H4 (cell line): ENCODE measurements around the gene EGFL8. TPM values are rescaled to one million over a fixed set of nuclear protein-coding genes. Genes with fewer than 3 reads are reported as not detected.

Source experiments
- DNase-seq: peaks from one replicate; pipeline ENCODE4 v3.0.0-alpha.2; 2015; ENCODE audit warnings: low spot score
- total RNA-seq: library from RNA; depleted of rRNA; stranded (reverse); fragments of >200 nt; shearing (Covaris generic); gene quantifications from 2 replicates; pipeline ENCODE4 v1.2.3, GENCODE V29; 2014

Gene EGFL8
- total RNA-seq, 1 experiment from 2014 or later: 0.43 TPM

DNA sequence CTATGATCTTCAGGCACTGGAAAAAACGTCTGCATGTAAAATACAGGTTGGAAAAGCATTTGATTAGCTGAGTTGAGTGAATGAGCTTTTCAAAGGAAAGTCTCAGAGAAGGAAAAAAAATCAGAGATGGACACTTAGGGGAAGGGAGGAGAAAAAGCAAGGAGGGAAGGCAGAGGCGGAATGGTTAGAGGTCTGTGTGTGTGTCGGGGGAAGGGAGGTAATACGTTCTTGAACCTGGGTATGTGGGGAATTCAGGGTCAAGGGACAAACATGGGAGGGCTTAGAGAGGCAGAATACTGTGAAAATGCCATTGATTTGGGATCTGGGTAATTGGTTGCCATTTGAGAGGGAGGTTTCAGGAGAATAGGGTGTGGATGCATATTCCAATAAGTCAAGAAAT is 17.7 kb upstream of the EGFL8 start:
- DNase-seq: no peak

DNA sequence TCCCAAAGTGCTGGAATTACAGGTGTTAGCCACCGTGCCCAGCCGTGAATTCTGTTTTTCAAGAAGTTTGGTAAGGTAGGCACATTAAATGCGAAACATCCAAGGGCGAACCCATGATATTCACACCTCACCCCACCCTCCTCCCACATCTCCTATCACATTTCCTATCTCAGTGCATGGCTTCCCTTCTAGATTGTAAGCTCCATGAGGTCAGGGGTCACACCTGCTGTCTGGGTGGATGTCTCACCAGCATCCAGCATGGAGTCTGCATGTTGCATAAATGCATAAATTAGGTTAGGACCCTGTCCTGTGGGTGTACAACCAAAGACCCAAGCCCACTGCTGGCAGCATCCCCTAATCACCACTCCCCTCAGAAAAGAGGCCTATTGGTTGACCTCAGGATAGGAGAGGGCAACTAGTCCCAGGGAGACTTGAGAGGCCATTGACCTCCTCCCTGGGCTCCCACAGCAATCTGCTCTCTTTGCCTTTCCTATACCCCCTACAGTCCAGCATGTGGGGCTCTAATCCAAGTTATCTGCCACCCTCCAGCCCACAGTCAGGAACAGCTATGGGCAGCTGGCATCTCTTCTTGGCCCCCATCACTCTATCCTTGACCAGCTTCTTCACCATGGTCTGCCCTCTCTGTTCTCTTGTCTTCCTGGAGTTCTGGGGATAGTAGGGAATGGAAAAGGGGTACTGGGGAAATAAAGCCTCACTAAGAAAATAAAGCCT is 16.8 kb upstream of the EGFL8 start:
- no peak for DNase-seq

DNA sequence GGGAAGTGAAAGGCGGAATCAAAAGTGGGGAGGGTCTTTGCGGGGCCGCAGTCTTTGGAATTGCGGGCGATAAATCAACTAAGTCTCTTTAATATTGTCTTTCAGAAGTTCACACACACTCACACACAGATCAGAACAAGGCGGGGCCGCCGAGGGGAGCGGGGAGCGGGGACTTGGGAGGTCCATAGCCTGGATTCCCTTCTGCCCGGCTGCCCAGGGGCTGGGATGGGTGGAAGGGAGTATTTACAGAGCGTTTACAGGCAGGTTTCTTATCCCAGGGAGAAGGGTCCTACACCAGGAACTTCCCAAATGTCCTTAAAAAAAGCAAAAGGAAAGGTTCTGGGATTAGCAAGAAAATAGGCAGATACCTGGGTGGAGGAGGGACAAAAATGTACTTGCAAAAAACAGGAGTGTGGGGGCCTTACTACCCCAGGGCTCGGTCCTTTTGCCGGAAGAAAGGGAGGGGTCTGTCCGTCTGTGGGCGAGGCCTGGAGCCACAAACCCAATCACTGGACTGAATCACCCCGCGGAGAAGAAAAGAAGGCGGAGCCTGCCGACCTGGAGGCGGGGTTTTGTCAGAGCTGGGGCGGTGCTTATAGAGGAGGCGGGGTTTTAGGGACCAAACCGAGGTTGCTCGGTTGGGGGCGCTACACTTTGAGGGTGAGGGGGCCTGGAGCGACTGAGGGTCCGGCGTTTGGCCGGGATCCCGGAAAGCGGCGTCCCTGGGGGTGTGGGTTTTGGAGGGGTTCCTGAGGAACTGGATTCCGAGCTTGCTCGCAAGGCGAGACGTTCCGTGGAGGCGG is 15.9 kb upstream of the EGFL8 start:
- DNase-seq: no peak

DNA sequence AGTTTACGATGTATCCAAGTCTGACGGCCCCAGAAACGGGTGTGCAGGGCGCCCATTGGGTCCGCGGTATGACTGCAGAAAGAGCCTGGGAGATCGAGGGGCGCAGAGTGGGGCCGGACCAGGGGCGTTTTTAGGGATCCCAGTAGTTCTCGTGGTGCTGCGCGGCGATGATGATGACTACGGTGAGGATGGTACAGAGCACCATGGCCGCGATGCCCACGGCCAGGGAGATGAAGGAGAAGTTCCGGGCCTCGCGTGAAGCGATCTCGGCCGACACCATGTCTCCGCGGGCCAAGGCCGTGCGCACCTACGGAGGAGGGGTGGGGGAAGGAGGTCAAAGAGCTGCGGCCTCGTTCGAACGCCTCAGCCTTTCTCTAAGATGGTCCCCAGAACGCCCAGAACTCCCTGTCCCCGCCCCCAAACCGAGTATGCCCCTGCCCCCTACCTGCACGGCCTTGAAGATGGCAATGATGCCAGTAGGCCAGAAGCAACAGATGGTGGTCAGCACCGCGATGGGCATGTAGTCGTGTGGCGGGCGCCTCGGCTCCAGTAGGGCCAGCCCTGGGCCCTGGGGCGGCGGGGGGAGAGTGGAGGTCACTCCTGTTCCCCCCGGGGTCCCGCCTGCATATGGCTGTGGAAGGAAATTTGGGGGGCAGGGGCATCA is 15.2 kb upstream of the EGFL8 start:
- DNase-seq: no peak

DNA sequence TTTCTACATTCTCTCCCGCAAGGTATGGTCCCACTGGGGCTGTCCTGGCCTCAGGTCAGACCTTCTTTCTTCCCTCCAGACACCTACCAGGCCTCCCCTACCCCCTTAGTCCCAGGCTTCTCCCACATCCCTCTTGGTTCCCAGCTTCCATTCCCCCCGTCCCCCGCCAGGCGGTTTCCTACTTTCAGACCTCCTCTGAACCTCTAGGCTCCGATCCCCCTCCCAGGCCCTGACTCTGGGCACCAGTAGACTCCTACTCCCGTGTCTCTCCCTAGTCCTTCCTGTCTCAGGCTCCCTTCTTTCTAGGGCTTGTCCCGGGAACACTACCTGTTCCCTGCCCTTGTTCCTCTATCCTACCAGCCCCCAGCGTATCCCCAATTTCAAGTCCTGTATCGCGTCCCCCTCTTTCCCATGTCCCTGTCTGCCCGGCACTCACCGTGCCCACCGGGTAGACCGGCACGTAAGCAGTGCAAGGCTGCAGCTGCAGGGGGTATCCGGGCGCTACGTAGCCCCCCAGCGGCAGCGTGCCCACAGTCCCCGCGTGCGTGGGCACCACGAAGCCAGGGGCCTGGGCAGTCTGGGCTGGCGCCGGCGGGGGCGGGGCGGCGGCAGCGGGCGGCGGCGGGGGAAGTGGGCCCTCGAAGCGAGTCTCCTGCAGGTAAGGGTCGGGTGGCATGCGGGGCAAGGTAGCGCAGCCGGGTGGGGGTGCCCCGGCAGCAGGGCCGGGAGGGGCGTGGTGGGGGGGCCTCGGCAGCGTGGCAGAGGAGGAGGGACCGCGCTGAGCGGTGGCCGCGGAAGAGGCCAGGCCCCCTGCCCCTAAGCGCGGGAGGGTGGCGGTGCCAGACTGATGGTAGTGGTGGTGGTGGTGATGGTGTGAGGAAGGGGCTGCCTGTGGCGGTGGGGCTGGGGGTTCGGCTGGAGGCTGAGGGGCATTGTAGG is 14.2 kb upstream of the EGFL8 start:
- no peak for DNase-seq

DNA sequence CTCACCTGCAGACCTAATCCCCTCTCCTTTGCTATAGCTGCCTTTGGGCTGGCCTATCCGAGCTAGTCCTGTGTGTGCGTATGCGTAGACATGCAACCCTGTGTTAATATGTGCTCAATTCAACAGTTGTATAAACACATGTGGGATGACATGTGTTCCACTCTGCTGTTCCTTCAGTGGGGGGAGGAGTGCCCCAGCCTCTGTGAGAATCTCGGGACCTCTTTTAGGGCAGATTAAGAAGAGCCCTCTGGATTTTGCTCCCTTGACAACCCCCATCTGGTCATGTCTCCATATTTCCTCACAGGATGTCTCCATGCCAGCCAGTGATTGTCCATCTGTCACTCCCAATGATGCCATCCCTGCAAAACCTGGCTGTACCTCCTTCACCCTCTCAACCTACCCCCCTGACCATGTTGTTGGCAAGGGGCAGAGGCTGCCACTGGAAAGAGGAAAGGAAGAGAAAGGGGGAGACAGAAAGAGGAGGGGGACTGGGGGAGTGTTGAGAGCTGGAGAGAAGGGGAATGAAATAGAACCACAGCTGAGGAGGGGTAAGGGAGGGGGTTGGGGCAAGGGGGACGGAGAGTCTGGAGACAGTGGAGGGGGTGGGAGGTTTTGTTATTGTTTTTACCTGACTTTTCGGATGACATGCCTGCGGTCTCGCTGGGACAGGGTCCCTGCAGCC is 13.1 kb upstream of the EGFL8 start:
- no peak for DNase-seq

DNA sequence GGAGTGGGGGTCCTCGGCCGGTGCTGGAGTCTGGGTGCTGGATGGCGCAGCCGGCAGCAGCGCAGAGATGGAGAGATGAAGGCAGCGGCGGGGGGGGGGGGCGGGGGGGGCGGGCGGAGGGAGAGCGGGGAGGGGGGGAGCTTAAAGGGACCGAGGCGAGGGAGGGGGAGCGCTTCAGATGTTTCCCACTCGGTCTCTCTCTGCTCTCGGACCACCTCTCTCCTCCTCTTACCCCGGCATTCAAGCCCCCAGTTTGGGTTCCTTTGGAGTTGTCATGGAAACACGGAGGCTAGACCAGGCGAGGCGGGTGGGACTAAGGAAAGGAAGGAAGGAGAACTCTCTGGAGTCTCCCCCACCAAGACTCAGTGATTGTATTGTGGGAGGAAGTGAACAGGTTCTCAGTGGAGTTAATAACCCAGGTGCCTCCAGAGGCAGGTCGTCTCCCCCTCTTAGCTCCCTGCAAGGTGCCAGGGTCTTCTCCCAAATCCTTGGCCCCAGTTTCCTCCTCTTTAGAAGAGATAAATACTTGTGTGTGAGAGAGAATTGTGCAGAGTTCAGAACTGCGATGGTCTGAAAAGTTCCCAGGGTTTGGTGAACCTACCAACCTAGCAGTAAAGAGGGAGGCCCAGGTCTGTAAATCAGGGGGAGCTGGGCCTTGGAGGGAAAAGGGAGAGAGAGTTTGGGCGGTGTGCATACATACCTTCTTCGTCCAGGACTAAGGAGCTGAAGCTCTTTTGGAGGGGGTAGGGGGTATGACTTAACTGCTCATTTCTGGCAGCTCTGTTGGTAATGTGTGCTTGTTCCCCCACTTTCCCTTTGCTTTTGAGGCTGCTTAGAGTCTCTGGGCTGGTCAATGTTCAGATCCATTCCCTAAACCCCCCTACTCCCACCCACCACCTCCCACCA is 12.3 kb upstream of the EGFL8 start, which contains the start of gene PRRT1:
TSS of gene PRRT1 (minus strand) at position 77 of the 906 bp plus-strand sequence. CDS start 112 bp downstream, outside the sequence.
- no peak for DNase-seq

DNA sequence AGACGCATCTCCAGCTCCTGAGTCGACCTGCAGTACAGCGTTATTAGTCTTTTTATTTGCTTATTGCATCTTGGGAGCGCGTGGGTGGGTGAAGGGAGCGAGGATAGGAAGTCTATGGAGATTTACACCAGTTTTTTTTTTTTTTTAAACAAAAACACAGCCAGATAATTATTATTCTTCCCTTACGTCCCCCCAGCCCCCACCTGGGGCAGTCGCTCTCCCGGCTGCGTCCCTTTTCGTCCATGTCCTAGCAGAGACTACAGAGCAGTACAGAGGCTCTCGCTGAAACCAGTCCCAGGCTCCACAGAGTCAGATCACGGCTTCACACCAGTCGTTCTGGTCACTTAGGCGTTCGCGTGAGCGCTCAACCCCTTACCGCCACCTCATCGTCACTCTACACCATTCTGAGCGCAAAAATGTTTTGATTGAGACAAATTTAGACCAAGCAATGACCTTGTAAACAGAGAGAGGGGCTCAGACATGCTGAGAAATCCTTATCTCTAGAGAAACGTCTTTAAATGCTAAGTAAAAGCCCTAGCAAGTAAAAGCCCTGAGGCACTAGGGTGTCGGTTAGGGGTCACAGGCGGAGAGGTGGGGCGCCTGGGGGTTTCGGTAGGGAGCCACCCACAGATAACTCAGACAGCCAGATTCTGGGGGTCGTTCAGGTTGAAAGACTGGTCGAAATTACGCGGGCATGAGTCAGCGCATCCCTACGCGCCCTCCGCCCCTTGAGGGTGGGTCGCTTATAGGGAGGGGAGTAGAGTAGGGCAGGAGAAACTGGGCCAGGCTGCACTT is 11.4 kb upstream of the EGFL8 start:
- DNase-seq: peak; percentile 32

DNA sequence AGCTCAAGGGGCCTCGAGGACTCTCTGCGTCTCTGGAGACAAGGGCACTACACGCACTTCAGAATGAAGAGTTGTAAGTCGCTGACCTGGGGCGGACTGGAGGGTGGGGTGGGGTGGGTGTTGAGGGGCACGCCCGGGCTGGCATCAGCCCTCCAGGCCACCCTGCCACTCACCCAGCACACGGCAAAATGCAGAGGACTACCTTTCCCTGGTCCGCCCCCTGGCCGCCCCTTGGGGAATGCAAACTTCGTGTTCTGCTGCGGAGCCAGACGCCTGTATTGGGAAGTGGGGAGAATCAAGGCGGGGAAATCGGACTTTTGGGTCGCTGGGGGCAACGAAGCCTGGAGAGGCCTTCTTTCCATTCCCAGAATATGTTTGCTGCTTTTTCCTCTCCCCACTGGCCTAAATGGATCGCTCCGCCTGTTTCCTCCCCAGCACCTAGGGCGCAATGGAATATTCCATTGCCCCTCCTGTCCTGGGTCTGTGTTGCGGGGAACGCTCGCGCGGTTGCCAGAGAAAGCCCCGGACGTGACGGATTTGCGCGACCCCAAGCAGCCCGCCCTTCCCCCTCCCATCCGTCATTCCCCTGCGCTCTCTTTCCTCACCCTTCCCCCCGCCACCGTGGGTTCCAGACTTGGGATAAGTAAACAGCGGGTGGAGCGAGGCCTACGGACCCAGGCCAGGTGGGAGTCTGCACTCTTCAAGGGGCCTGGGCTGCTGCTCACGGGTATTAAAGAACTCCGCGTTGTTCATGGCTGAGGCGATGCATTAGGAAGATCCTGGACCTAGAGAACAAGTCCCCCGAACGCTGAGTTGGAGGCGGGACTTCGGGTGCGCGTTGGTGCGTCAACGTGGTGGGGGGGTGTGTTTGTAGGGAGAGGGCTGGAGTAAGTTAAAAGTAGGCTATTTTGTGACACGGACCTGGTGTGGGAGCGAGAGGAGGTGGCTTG is 10.6 kb upstream of the EGFL8 start, which contains the start of gene PPT2:
TSS of gene PPT2 (plus strand) at position 578 of the 950 bp plus-strand sequence. CDS start 454 bp downstream, outside the sequence.
- DNase-seq: peak; percentile 90

DNA sequence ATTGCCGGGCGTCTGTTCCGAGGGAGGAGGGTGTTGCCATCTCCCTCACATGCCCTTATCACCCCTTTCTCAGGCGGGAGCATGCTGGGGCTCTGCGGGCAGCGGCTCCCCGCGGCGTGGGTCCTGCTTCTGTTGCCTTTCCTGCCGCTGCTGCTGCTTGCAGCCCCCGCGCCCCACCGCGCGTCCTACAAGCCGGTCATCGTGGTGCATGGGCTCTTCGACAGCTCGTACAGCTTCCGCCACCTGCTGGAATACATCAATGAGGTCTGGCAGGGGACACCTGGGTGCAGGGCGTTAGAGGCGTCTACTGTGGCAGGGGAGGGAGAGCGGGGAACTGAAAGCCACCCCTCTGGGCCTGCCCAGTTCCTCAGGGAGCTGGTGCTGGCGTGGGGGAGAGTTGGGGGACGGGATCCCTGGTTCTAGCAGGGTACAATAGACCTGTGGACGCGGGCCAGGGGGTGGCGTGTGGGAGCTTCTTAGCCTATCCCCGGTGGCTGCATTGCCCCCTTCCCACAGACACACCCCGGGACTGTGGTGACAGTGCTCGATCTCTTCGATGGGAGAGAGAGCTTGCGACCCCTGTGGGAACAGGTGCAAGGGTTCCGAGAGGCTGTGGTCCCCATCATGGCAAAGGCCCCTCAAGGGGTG is 9.8 kb upstream of the EGFL8 start:
- peak; percentile 76 for DNase-seq

DNA sequence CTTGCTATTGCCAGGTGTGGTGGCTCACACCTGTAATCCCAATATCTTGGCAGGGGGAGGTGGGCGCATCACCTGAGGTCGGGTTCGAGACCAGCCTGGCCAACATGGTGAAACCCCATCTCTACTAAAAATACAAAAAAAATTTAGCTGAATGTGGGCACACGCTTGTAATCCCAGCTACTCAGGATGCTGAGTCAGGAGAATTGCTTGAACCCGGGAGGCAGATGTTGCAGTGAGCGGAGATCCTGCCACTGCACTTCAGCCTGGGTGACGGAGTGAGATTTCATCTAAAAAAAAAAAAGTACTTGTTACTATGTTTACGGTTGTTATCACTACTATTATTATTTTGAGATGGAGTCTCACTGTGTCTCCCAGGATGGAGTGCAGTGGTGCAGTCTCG is 7.5 kb upstream of the EGFL8 start:
- no peak for DNase-seq

DNA sequence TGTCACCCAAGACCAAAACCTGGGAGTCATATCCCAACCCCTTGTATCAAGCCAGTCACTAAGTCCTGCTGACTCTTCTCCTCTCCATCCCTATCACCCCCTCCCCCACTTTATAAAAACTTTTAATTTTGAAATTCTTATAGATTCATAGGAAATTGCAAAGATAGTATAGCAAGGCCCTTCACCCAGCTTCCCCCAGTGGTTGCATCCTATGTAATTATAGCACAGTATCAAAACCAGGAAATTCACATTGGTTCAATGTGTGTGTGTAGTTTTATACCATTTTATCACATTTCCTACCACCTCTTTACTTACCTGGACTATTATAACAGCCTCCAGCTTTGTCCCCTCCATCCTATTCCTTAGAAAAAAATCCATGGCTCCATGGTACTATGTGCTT is 6.3 kb upstream of the EGFL8 start:
- no peak for DNase-seq

DNA sequence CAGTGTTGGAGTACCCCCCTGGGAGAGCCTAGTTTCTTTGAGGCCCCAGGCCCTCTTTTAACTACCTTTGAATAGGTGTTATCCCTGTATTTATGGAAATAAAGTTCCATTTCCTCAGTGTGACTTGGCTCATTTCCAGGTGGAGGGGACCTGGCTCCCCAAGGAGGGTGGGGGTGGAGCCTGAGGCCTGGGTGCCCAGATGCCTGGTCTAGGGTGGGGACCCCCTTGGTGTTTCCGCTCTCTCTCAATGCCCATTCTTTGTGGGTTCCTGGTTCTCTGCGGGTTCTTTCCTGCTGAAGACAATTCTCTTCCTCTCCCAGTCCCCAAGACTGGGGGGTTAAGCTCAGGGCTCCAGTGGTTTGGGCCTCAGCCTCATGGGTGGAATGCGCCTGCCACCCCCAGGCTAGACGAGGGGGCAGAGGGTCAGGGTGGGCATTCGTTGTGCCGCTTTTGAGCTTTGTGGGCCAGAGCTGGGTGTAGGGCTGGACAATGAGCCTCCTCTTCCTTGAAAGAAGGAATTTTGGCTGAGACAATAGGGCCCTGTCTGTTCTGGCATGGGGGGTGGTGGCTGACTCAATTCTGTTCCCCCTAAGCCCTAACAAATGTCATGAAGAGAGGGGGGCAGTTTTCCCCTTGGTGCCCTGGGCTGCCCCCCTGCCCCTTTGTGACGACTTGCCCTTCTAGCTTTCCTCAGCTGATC is 686 bp upstream of the EGFL8 start:
- no peak for DNase-seq

DNA sequence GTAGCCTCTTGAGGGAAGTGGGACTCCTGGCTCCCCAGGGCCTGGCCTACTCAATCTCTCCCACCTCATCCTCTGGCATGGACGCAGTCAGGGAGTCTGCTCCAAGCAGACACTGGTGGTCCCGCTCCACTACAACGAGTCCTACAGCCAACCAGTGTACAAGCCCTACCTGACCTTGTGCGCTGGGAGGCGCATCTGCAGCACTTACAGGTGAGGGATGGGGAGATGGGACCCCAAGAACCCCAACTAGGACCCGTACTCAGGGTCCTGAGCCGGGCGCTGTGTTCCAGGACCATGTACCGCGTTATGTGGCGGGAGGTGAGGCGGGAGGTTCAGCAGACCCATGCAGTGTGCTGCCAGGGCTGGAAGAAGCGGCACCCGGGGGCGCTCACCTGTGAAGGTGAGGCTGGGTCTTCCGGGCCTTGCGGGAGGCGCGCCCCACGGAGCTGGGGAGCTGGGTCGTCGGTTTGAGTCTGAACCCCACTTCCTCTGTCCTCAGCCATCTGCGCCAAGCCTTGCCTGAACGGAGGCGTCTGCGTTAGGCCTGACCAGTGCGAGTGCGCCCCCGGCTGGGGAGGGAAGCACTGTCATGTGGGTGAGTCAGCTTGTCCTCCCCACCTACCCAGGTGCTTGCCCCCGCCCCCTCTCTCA is 2.1 kb downstream of the EGFL8 start:
- no peak for DNase-seq

DNA sequence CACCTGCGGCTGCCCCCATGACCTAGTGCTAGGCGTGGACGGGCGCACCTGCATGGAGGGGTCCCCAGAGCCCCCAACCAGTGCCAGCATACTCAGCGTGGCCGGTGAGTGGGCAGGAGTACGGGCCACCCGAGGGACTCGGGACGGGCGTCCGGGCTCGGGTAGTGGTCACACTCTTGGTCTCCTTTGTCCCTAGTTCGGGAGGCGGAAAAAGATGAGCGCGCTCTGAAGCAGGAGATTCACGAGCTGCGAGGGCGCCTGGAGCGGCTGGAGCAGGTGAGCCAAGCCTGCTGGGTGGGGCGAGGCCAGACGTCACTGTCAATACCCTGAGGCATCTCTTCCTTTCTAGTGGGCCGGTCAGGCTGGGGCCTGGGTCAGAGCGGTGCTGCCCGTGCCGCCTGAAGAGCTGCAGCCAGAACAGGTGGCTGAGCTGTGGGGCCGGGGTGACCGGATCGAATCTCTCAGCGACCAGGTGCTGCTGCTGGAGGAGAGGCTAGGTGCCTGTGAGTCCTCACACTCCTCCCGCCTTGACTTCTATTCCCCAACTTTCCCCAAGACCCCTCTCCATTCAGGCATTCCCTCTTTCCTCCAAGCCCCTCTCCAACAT is 2.9 kb downstream of the EGFL8 start:
- no peak for DNase-seq
